GM12878 (cell line): ENCODE results near the gene RAPGEF1. TPM values are rescaled to one million over a fixed set of nuclear protein-coding genes. Genes with fewer than 3 reads are reported as not detected.

Experiments
- BACH1 ChIP-seq: fragments of 450-650 bp; IDR thresholded peaks from 2 replicates; pipeline ENCODE4 v1.6.1; 2017; ENCODE audit warnings: mild to moderate bottlenecking, borderline replicate concordance
- CBX5 ChIP-seq: sonication (generic); IDR thresholded peaks from 2 replicates; pipeline ENCODE4 v1.6.1; 2016; ENCODE audit warnings: low read depth, moderate library complexity, mild to moderate bottlenecking, inconsistent platforms
- CEBPB ChIP-seq, 2 experiments: fragments of 150-350 bp in 1 of 2; IDR thresholded peaks; 2 replicates each; pipeline ENCODE4 v1.6.1; 2012 to 2014; ENCODE audit warnings: low read depth in 2 of 2, low read length in 2 of 2, borderline replicate concordance in 1 of 2, inconsistent platforms in 1 of 2
- CHD4 ChIP-seq: fragments of 200-600 bp; sonication (generic); IDR thresholded peaks from 2 replicates; pipeline ENCODE4 v1.6.1; 2016; ENCODE audit warnings: mild to moderate bottlenecking
- CREB1 ChIP-seq: IDR thresholded peaks from 2 replicates; pipeline ENCODE4 v1.6.1; 2012; ENCODE audit warnings: low read depth, mild to moderate bottlenecking, inconsistent platforms
- ELK1 ChIP-seq: IDR thresholded peaks from 2 replicates; pipeline ENCODE4 v1.6.1; 2012; ENCODE audit warnings: low read depth, low read length, improper control_type of control experiment
- FOXM1 ChIP-seq: IDR thresholded peaks from 2 replicates; pipeline ENCODE4 v1.6.1; 2012; ENCODE audit warnings: low read depth, mild to moderate bottlenecking, inconsistent platforms, low read length, moderate library complexity
- HDAC6 ChIP-seq: fragments of 200-600 bp; sonication (generic); IDR thresholded peaks from one replicate; pipeline ENCODE4 v1.8.0; 2017; ENCODE audit warnings: antibody characterized with exemption; ENCODE audit not compliant: unreplicated experiment
- HSF1 ChIP-seq: fragments of 150-350 bp; IDR thresholded peaks from 2 replicates; pipeline ENCODE4 v1.6.1; 2014; ENCODE audit warnings: mild to moderate bottlenecking, low read depth, low read length
- NR2C2 ChIP-seq: IDR thresholded peaks from 2 replicates; pipeline ENCODE4 v1.6.1; 2011; ENCODE audit warnings: borderline replicate concordance, low read depth; ENCODE audit not compliant: control insufficient read depth, insufficient read length
- NRF1 ChIP-seq: conservative IDR thresholded peaks from 2 replicates; pipeline ENCODE4 v1.6.1; 2011; ENCODE audit warnings: mild to moderate bottlenecking, low read depth, low read length, improper control_type of control experiment
- PML ChIP-seq: IDR thresholded peaks from 2 replicates; pipeline ENCODE4 v1.6.1; 2012; ENCODE audit warnings: low read length, inconsistent platforms
- SPI1 ChIP-seq: IDR thresholded peaks from 2 replicates; pipeline ENCODE4 v1.6.1; 2011; ENCODE audit warnings: low read depth, mild to moderate bottlenecking, low read length, moderate library complexity, borderline replicate concordance; ENCODE audit not compliant: insufficient read depth
- SUPT20H ChIP-seq: IDR thresholded peaks from 2 replicates; pipeline ENCODE4 v1.6.1; 2011; ENCODE audit warnings: low read depth, mild to moderate bottlenecking, low read length, moderate library complexity, borderline replicate concordance; ENCODE audit not compliant: control insufficient read depth
- TCF12 ChIP-seq: IDR thresholded peaks from 2 replicates; pipeline ENCODE4 v1.6.1; 2011; ENCODE audit warnings: low read depth, mild to moderate bottlenecking, low read length
- YY1 ChIP-seq: IDR thresholded peaks from 2 replicates; pipeline ENCODE4 v1.6.1; 2011; ENCODE audit warnings: low read depth, mild to moderate bottlenecking, low read length
- ZNF207 ChIP-seq: fragments of 450-650 bp; IDR thresholded peaks from 2 replicates; pipeline ENCODE4 v1.6.1; 2014; ENCODE audit warnings: antibody characterized with exemption, mild to moderate bottlenecking, borderline replicate concordance
- polyA plus RNA-seq, 11 experiments: library from polyadenylated mRNA; depleted of rRNA in 4 of 11; unstranded in 6 of 11; stranded (reverse) in 5 of 11; fragments of >200 nt; fragmentation: Nextera tagmentation in 4 of 11; fragmentation: Illumina TruSeq in 1 of 11; extraction: Ambion mirVana in 4 of 11; extraction: Trizol in 1 of 11; gene quantifications; 1 replicate in 1 of 11; 2 replicates in 10 of 11; pipeline versions ENCODE4 v1.2.1 to v1.2.3, GENCODE V29; 2011 to 2016; ENCODE audit warnings: inconsistent platforms in 2 of 11, missing spikeins in 2 of 11, low read depth in 1 of 11
- total RNA-seq, 4 experiments: library from RNA; depleted of rRNA in 3 of 4; stranded (reverse); fragments of >200 nt in 3 of 4; fragmentation: Illumina TruSeq in 1 of 4; extraction: Trizol in 1 of 4; gene quantifications; 2 replicates each; pipeline versions ENCODE4 v1.2.1 to v1.2.3, GENCODE V29; 2013 to 2021
- TF ChIP-seq, protein P1 (sequence below): fragments of 450-650 bp; formaldehyde crosslinking; IDR thresholded peaks from 2 replicates; pipeline ENCODE4 v1.4.0; 2020; ENCODE audit warnings: mild to moderate bottlenecking, moderate library complexity
- TF ChIP-seq, protein P2 (sequence below): fragments of 450-650 bp; IDR thresholded peaks from 2 replicates; pipeline ENCODE4 v1.6.1; 2017; ENCODE audit warnings: borderline replicate concordance

The RAPGEF1 gene
- total and polyA plus RNA-seq, 10 of the 15 experiments (the other 5 are each of a cell fraction or from before 2014, with no cell fraction given), result 0.42 to 113 (median 45.9) TPM

DNA sequence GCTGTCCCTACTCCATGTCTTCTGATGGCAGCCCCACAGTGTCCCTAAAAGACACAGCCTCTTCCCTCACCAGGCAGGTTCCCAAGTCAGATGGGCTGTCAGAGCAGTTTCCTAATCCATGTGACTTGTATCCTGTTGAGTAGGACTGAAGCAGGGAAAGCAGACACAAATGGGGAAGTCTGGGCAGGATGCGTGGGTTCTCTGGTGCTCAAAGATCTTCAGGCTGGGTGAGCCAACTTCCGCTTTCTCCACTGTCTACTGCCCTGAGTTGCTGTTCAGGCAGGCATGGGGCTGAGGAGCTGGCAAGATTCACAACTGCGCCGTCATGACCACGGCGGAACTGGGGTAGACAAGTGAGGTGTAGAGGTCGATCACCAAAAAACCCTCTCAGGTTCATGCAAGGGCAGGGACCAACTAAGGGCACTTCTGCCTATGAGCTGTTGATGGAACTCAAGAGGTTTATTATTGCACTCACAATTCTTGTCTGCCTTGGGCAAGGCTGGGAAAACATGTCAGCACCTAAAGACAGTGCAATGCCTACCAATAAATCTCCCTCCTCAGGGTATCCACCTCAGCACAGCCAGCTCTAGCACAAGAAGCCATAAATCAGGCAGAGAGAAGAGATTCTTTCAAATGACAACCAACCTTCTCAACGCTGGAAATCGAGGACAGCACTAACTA is 83.4 kb downstream of the RAPGEF1 start (continued):
- TF ChIP-seq, protein P1, sequence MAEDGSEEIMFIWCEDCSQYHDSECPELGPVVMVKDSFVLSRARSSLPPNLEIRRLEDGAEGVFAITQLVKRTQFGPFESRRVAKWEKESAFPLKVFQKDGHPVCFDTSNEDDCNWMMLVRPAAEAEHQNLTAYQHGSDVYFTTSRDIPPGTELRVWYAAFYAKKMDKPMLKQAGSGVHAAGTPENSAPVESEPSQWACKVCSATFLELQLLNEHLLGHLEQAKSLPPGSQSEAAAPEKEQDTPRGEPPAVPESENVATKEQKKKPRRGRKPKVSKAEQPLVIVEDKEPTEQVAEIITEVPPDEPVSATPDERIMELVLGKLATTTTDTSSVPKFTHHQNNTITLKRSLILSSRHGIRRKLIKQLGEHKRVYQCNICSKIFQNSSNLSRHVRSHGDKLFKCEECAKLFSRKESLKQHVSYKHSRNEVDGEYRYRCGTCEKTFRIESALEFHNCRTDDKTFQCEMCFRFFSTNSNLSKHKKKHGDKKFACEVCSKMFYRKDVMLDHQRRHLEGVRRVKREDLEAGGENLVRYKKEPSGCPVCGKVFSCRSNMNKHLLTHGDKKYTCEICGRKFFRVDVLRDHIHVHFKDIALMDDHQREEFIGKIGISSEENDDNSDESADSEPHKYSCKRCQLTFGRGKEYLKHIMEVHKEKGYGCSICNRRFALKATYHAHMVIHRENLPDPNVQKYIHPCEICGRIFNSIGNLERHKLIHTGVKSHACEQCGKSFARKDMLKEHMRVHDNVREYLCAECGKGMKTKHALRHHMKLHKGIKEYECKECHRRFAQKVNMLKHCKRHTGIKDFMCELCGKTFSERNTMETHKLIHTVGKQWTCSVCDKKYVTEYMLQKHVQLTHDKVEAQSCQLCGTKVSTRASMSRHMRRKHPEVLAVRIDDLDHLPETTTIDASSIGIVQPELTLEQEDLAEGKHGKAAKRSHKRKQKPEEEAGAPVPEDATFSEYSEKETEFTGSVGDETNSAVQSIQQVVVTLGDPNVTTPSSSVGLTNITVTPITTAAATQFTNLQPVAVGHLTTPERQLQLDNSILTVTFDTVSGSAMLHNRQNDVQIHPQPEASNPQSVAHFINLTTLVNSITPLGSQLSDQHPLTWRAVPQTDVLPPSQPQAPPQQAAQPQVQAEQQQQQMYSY (CRISPR knock-in tag), result no peak
- TF ChIP-seq NRF1, result no peak
- no peak for TF ChIP-seq CHD4
- TF ChIP-seq ELK1, result no peak
- peak; percentile 97 for TF ChIP-seq SPI1
- TF ChIP-seq SUPT20H, result no peak
- no peak for TF ChIP-seq CEBPB (IDR thresholded peaks at IDR 0.05; ENCODE audit: borderline replicate concordance in 1 of 2, low read depth in 2 of 2, low read length in 2 of 2)
- TF ChIP-seq TCF12, result no peak
- TF ChIP-seq NR2C2, result no peak
- TF ChIP-seq HSF1, result no peak
- TF ChIP-seq YY1, result 0 out of 2 replicates have a peak, but pooled peaks have one; percentile 55
- TF ChIP-seq FOXM1, result no peak
- TF ChIP-seq, protein P2, sequence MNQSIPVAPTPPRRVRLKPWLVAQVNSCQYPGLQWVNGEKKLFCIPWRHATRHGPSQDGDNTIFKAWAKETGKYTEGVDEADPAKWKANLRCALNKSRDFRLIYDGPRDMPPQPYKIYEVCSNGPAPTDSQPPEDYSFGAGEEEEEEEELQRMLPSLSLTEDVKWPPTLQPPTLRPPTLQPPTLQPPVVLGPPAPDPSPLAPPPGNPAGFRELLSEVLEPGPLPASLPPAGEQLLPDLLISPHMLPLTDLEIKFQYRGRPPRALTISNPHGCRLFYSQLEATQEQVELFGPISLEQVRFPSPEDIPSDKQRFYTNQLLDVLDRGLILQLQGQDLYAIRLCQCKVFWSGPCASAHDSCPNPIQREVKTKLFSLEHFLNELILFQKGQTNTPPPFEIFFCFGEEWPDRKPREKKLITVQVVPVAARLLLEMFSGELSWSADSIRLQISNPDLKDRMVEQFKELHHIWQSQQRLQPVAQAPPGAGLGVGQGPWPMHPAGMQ, result no peak
- TF ChIP-seq BACH1, result peak; percentile 39; the same call in 1 of the 2 replicates
- no peak for TF ChIP-seq PML
- TF ChIP-seq CREB1, result no peak
- no peak for TF ChIP-seq ZNF207
- no peak for TF ChIP-seq HDAC6
- no peak for TF ChIP-seq CBX5
